SK-N-SH (cell line): ENCODE data around the gene N4BP2L2.

Source experiments
- EP300 ChIP-seq, 2 experiments: IDR thresholded peaks; 2 replicates each; pipeline versions ENCODE4 v1.4.0 to v1.6.1; 2012; ENCODE audit warnings: borderline replicate concordance in 1 of 2, low read depth in 1 of 2, low read length in 1 of 2
- GATA2 ChIP-seq: sonication (generic); formaldehyde crosslinking; IDR thresholded peaks from 2 replicates; pipeline ENCODE4 v1.5.0; 2020; ENCODE audit warnings: mild to moderate bottlenecking, missing genetic modification reagents
- JUND ChIP-seq: IDR thresholded peaks from 2 replicates; pipeline ENCODE4 v1.4.0; 2012
- MEF2A ChIP-seq: IDR thresholded peaks from 2 replicates; pipeline ENCODE4 v1.4.0; 2012; ENCODE audit warnings: low read depth, borderline replicate concordance
- NFIC ChIP-seq: IDR thresholded peaks from 2 replicates; pipeline ENCODE4 v1.4.0; 2012; ENCODE audit warnings: borderline replicate concordance
- POLR2AphosphoS5 ChIP-seq: IDR thresholded peaks from 2 replicates; pipeline ENCODE4 v1.6.1; 2012; ENCODE audit warnings: low read depth, low read length
- RAD21 ChIP-seq: IDR thresholded peaks from 2 replicates; pipeline ENCODE4 v1.6.1; 2012; ENCODE audit warnings: mild to moderate bottlenecking, low read length
- RFX5 ChIP-seq: IDR thresholded peaks from 2 replicates; pipeline ENCODE4 v1.6.1; 2012; ENCODE audit warnings: mild to moderate bottlenecking, improper control_type of control experiment, low read length
- SMC3 ChIP-seq: IDR thresholded peaks from 2 replicates; pipeline ENCODE4 v1.6.1; 2012; ENCODE audit warnings: low read depth, low read length, improper control_type of control experiment
- YY1 ChIP-seq: IDR thresholded peaks from 2 replicates; pipeline ENCODE4 v1.4.0; 2012; ENCODE audit warnings: low read depth, mild to moderate bottlenecking
- TF ChIP-seq, protein P1 (sequence below): fragments of 200-600 bp; sonication (generic); IDR thresholded peaks from 2 replicates; pipeline ENCODE4 v1.6.1; 2017; ENCODE audit warnings: antibody characterized with exemption, mild to moderate bottlenecking, moderate library complexity
- TF ChIP-seq, protein P2 (sequence below): IDR thresholded peaks from 2 replicates; pipeline ENCODE4 v1.4.0; 2012; ENCODE audit warnings: low read depth
- TF ChIP-seq, protein P3 (sequence below): IDR thresholded peaks from 2 replicates; pipeline ENCODE4 v1.4.0; 2012; ENCODE audit warnings: low read depth, borderline replicate concordance
- TF ChIP-seq, protein P4 (sequence below): IDR thresholded peaks from 2 replicates; pipeline ENCODE4; 2012

DNA sequence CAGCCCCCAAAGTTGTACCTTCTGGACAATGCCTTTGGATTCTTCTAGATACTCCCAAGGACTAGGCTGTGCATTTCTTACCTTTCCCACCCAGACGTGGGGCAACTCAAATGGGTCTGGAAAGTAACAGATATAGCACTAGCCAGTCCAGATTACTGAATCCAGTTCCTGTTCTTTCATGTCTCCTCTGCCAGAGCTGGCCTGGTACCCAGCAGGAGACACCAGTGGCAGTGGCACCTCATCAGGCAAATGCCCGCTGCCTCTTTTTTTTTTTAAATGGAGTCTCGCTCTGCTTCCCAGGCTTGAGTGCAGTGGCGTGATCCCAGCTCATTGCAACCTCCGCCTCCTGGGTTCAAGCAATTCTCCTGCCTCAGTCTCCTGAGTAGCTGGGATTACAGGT is 43.2 kb downstream of the N4BP2L2 start:
- TF ChIP-seq NFIC (no peak), SMC3 (no peak), RAD21 (no peak), EP300 (IDR thresholded peaks at IDR 0.05; ENCODE audit: borderline replicate concordance in 1 of 2, low read depth in 1 of 2, low read length in 1 of 2) (no peak), RFX5 (no peak), YY1 (no peak), GATA2 (CRISPR knock-in tag) (no peak), POLR2AphosphoS5 (no peak), JUND (no peak), MEF2A (no peak)
- TF ChIP-seq, protein P1, sequence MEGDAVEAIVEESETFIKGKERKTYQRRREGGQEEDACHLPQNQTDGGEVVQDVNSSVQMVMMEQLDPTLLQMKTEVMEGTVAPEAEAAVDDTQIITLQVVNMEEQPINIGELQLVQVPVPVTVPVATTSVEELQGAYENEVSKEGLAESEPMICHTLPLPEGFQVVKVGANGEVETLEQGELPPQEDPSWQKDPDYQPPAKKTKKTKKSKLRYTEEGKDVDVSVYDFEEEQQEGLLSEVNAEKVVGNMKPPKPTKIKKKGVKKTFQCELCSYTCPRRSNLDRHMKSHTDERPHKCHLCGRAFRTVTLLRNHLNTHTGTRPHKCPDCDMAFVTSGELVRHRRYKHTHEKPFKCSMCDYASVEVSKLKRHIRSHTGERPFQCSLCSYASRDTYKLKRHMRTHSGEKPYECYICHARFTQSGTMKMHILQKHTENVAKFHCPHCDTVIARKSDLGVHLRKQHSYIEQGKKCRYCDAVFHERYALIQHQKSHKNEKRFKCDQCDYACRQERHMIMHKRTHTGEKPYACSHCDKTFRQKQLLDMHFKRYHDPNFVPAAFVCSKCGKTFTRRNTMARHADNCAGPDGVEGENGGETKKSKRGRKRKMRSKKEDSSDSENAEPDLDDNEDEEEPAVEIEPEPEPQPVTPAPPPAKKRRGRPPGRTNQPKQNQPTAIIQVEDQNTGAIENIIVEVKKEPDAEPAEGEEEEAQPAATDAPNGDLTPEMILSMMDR: no peak
- TF ChIP-seq, protein P2, sequence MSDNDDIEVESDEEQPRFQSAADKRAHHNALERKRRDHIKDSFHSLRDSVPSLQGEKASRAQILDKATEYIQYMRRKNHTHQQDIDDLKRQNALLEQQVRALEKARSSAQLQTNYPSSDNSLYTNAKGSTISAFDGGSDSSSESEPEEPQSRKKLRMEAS: no peak
- TF ChIP-seq, protein P3, sequence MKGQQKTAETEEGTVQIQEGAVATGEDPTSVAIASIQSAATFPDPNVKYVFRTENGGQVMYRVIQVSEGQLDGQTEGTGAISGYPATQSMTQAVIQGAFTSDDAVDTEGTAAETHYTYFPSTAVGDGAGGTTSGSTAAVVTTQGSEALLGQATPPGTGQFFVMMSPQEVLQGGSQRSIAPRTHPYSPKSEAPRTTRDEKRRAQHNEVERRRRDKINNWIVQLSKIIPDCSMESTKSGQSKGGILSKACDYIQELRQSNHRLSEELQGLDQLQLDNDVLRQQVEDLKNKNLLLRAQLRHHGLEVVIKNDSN: no peak
- TF ChIP-seq, protein P4, sequence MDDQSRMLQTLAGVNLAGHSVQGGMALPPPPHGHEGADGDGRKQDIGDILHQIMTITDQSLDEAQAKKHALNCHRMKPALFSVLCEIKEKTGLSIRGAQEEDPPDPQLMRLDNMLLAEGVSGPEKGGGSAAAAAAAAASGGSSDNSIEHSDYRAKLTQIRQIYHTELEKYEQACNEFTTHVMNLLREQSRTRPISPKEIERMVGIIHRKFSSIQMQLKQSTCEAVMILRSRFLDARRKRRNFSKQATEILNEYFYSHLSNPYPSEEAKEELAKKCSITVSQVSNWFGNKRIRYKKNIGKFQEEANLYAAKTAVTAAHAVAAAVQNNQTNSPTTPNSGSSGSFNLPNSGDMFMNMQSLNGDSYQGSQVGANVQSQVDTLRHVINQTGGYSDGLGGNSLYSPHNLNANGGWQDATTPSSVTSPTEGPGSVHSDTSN: no peak
